H1 (cell line): ENCODE results near the gene CBFA2T2. TPM values are rescaled to one million over a fixed set of nuclear protein-coding genes. Genes with fewer than 3 reads are reported as not detected.

Experiments used
- CTCF ChIA-PET: fragments of 300-600 bp; sonication (Branson Sonifier 250); formaldehyde crosslinking; loops from one replicate; lab custom pipeline; 2021; ENCODE audit not compliant: partially characterized antibody; lab: Charles Lee
- POLR2A ChIA-PET: fragments of 300-600 bp; sonication (Branson Sonifier 250); formaldehyde crosslinking; loops from one replicate; lab custom pipeline; 2021; ENCODE audit warnings: inconsistent platforms; ENCODE audit not compliant: partially characterized antibody; lab: Charles Lee
- DNase-seq, 2 experiments: peaks; one replicate each; pipeline versions ENCODE4 v3.0.0 to v3.0.0-alpha.2; 2010 to 2022; ENCODE audit warnings: low spot score in 2 of 2, low read depth in 1 of 2, mixed read lengths in 1 of 2
- FAIRE-seq: peaks from 2 replicates; lab custom pipeline; 2011; peaks lifted over from hg19 to GRCh38; lab: Jason Lieb, UNC
- H2AFZ ChIP-seq: 2 replicates; pipeline ENCODE4 v1.8.1; 2012; ENCODE audit warnings: low read length, inconsistent platforms
- H2AK5ac ChIP-seq: 2 replicates; pipeline ENCODE4 v1.6.1; 2013; ENCODE audit warnings: low read depth, low read length
- H2BK120ac ChIP-seq: replicated peaks from 2 replicates; pipeline ENCODE3; 2013; ENCODE audit warnings: low read depth, low read length, inconsistent platforms
- H2BK12ac ChIP-seq: 2 replicates; pipeline ENCODE4 v1.6.1; 2013; ENCODE audit warnings: low read depth, low read length
- H2BK15ac ChIP-seq: 2 replicates; pipeline ENCODE4 v1.6.1; 2013; ENCODE audit warnings: low read length
- H2BK20ac ChIP-seq: 2 replicates; pipeline ENCODE4 v1.6.1; 2013; ENCODE audit warnings: low read length
- H2BK5ac ChIP-seq: 2 replicates; pipeline ENCODE4 v1.6.1; 2013; ENCODE audit warnings: low read depth, low read length
- H3K14ac ChIP-seq: 2 replicates; pipeline ENCODE4 v1.6.1; 2013; ENCODE audit warnings: inconsistent platforms; ENCODE audit not compliant: insufficient read length
- H3K18ac ChIP-seq: 2 replicates; pipeline ENCODE4 v1.6.1; 2013; ENCODE audit warnings: low read length; ENCODE audit errors: extremely low read depth
- H3K23ac ChIP-seq: 2 replicates; pipeline ENCODE4 v1.6.1; 2013; ENCODE audit warnings: inconsistent platforms; ENCODE audit not compliant: insufficient read length
- H3K23me2 ChIP-seq: 2 replicates; pipeline ENCODE4 v1.6.1; 2013; ENCODE audit warnings: low read depth, low read length
- H3K27ac ChIP-seq: 2 replicates; pipeline ENCODE4 v1.6.1; 2011; ENCODE audit warnings: low read depth, low read length, inconsistent platforms
- H3K27me3 ChIP-seq, 4 experiments: replicated peaks in 1 of 4; 1 replicate in 1 of 4; 2 replicates in 3 of 4; pipeline versions ENCODE4 v1.6.1 to v1.8.1; 2011 to 2013; ENCODE audit warnings: low read length in 3 of 4, mild to moderate bottlenecking in 3 of 4, inconsistent platforms in 2 of 4, mixed read lengths in 2 of 4, moderate library complexity in 1 of 4; ENCODE audit not compliant: control insufficient read depth in 3 of 4, insufficient read depth in 3 of 4; ENCODE audit errors: extremely low read depth in 1 of 4
- H3K36me3 ChIP-seq, 4 experiments: 2 replicates each; pipeline versions ENCODE4 v1.6.1 to v1.8.1; 2011 to 2013; ENCODE audit warnings: mild to moderate bottlenecking in 4 of 4, low read length in 3 of 4, moderate library complexity in 2 of 4, control low read depth in 1 of 4, inconsistent platforms in 1 of 4; ENCODE audit not compliant: insufficient read depth in 4 of 4, control insufficient read depth in 2 of 4
- H3K4ac ChIP-seq: replicated peaks from 2 replicates; pipeline ENCODE3; 2013; ENCODE audit warnings: low read length, low read depth, mixed read lengths, inconsistent platforms; ENCODE audit not compliant: insufficient read length
- H3K4me1 ChIP-seq, 4 experiments: replicated peaks in 1 of 4; 1 replicate in 1 of 4; 2 replicates in 3 of 4; pipeline versions ENCODE4 v1.6.1 to v1.8.1; 2011 to 2013; ENCODE audit warnings: low read length in 3 of 4, inconsistent platforms in 2 of 4, mixed read lengths in 1 of 4; ENCODE audit not compliant: insufficient read depth in 4 of 4, control insufficient read depth in 3 of 4
- H3K4me2 ChIP-seq, 2 experiments: 2 replicates each; pipeline versions ENCODE4 v1.6.1 to v1.8.1; 2011 to 2013; ENCODE audit warnings: low read depth in 2 of 2, low read length in 2 of 2, control low read depth in 1 of 2, inconsistent platforms in 1 of 2, mild to moderate bottlenecking in 1 of 2; ENCODE audit not compliant: insufficient read depth in 1 of 2
- H3K4me3 ChIP-seq, 4 experiments: fragments of 200-600, 300-600 bp in 1 of 4; sonication (generic), shearing (Covaris generic), sonication (Bioruptor Twin) in 1 of 4; 2 replicates each; pipeline versions ENCODE4 v1.5.1 to v1.8.1; 2011 to 2016; ENCODE audit warnings: low read length in 4 of 4, low read depth in 3 of 4, control low read depth in 2 of 4, inconsistent platforms in 2 of 4, mild to moderate bottlenecking in 2 of 4, mixed read lengths in 1 of 4, moderate library complexity in 1 of 4; ENCODE audit not compliant: insufficient read depth in 2 of 4; ENCODE audit errors: extremely low read depth in 1 of 4
- H3K56ac ChIP-seq: replicated peaks from 2 replicates; pipeline ENCODE3; 2013; ENCODE audit warnings: low read depth, mild to moderate bottlenecking, mixed read lengths, low read length, inconsistent platforms; ENCODE audit not compliant: insufficient read length
- H3K79me1 ChIP-seq: 2 replicates; pipeline ENCODE4 v1.6.1; 2013; ENCODE audit warnings: low read depth, low read length, control low read depth
- H3K79me2 ChIP-seq, 2 experiments: 2 replicates each; pipeline versions ENCODE4 v1.6.1 to v1.8.1; 2012 to 2013; ENCODE audit warnings: low read length in 2 of 2, mild to moderate bottlenecking in 2 of 2, inconsistent platforms in 1 of 2; ENCODE audit not compliant: insufficient read depth in 2 of 2, control insufficient read depth in 1 of 2
- H3K9ac ChIP-seq, 4 experiments: replicated peaks in 1 of 4; 1 replicate in 1 of 4; 2 replicates in 3 of 4; pipeline versions ENCODE4 v1.6.1 to v1.8.1; 2011 to 2013; ENCODE audit warnings: low read depth in 3 of 4, low read length in 3 of 4, control low read depth in 2 of 4, mild to moderate bottlenecking in 2 of 4, moderate library complexity in 2 of 4, inconsistent platforms in 1 of 4; ENCODE audit errors: extremely low read depth in 1 of 4
- H3K9me3 ChIP-seq, 2 experiments: 2 replicates each; pipeline versions ENCODE4 v1.6.1 to v1.8.1; 2012 to 2013; ENCODE audit warnings: mild to moderate bottlenecking in 2 of 2, moderate library complexity in 2 of 2, control low read depth in 1 of 2, inconsistent platforms in 1 of 2, low read depth in 1 of 2, low read length in 1 of 2, mixed read lengths in 1 of 2; ENCODE audit not compliant: insufficient read depth in 2 of 2
- H4K20me1 ChIP-seq, 2 experiments: replicated peaks in 1 of 2; 2 replicates each; pipeline versions ENCODE3 to v1.8.1; 2011 to 2013; ENCODE audit warnings: inconsistent platforms in 2 of 2, low read length in 2 of 2, mild to moderate bottlenecking in 1 of 2; ENCODE audit not compliant: insufficient read depth in 2 of 2, control insufficient read depth in 1 of 2
- H4K5ac ChIP-seq: 2 replicates; pipeline ENCODE4 v1.6.1; 2013; ENCODE audit warnings: low read length, low read depth, mixed read lengths, inconsistent platforms; ENCODE audit not compliant: insufficient read length
- H4K8ac ChIP-seq: 2 replicates; pipeline ENCODE4 v1.8.0; 2013; ENCODE audit warnings: mild to moderate bottlenecking, moderate library complexity, low read length, inconsistent platforms; ENCODE audit not compliant: insufficient read depth; ENCODE audit errors: extremely low read depth
- H4K91ac ChIP-seq: replicated peaks from 2 replicates; pipeline ENCODE3; 2013; ENCODE audit warnings: low read length, mixed read lengths, inconsistent platforms; ENCODE audit not compliant: insufficient read length
- BRCA1 ChIP-seq: IDR thresholded peaks from 2 replicates; pipeline ENCODE4 v1.6.1; 2012; ENCODE audit warnings: low read depth, low read length, improper control_type of control experiment
- JUN ChIP-seq: IDR thresholded peaks from 2 replicates; pipeline ENCODE4 v1.6.1; 2011; ENCODE audit warnings: low read depth, mild to moderate bottlenecking, improper control_type of control experiment, low read length
- NRF1 ChIP-seq: IDR thresholded peaks from 2 replicates; pipeline ENCODE4 v1.6.1; 2011; ENCODE audit warnings: mild to moderate bottlenecking, low read depth, low read length, improper control_type of control experiment
- POLR2AphosphoS5 ChIP-seq: IDR thresholded peaks from 2 replicates; pipeline ENCODE4 v1.6.1; 2011; ENCODE audit warnings: low read depth, low read length
- SUZ12 ChIP-seq: fragments of 200-600 bp; sonication (generic); IDR thresholded peaks from 2 replicates; pipeline ENCODE4 v1.6.1; 2012; ENCODE audit warnings: mild to moderate bottlenecking, inconsistent platforms, low read length, moderate library complexity, mixed read lengths
- TAF1 ChIP-seq: IDR thresholded peaks from 2 replicates; pipeline ENCODE4 v1.6.1; 2011; ENCODE audit warnings: mild to moderate bottlenecking, low read depth, low read length
- USF2 ChIP-seq: IDR thresholded peaks from 2 replicates; pipeline ENCODE4 v1.6.1; 2011; ENCODE audit warnings: low read length, improper control_type of control experiment
- ZNF274 ChIP-seq: IDR thresholded peaks from 2 replicates; pipeline ENCODE4 v1.7.0; 2012; ENCODE audit warnings: low read length, borderline replicate concordance; ENCODE audit errors: extremely low read depth
- WGBS, 2 experiments: shearing (Covaris generic) in 1 of 2; methylation state at CpG; one replicate each; pipeline versions ENCODE4 v1.1.6 to v1.1.7; 2013 to 2015; ENCODE audit warnings: low lambda C conversion rate in 2 of 2, mixed read lengths in 2 of 2, inconsistent platforms in 1 of 2, low coverage in 1 of 2, missing lambda C conversion rate in 1 of 2; ENCODE audit not compliant: insufficient replicate concordance in 2 of 2, insufficient coverage in 1 of 2, insufficient read length in 1 of 2; ENCODE audit errors: extremely low coverage in 1 of 2, missing lambda C conversion rate in 1 of 2; 5-methylcytosine and 5-hydroxymethylcytosine counted together
- polyA plus RNA-seq, 7 experiments: library from polyadenylated mRNA; depleted of rRNA in 3 of 7; stranded (reverse) in 5 of 7; unstranded in 2 of 7; fragments of >200 nt in 5 of 7; fragments of 200-250 nt in 2 of 7; gene quantifications; 1 replicate in 5 of 7; 2 replicates in 1 of 7; 4 replicates in 1 of 7; pipeline versions ENCODE4 v1.2.1 to v1.2.3, GENCODE V29; 2011 to 2013; ENCODE audit warnings: missing spikeins in 2 of 7, mixed read lengths in 2 of 7
- total RNA-seq: library from RNA; stranded (reverse); fragmentation: NEBNext Ultra II Directional; extraction: Animal tissue kit (Norgen Biotek cat#: 25700); gene quantifications from 2 replicates; pipeline ENCODE4 v1.2.1, GENCODE V29; 2021

CBFA2T2 gene
- total and polyA plus RNA-seq, 2 of the 8 experiments (the other 6 are each of a cell fraction or from before 2014, with no cell fraction given), result 11.6 to 12.9 TPM

- Histone ChIP-seq H3K18ac (no peak overlapping the region), H2BK5ac (no peak overlapping the region), H2AK5ac (no peak overlapping the region), H2BK120ac (no peak overlapping the region), H4K5ac (no peak overlapping the region), H3K27ac (no peak overlapping the region), H2BK20ac (no peak overlapping the region), H3K14ac (no peak overlapping the region), H2BK15ac (no peak overlapping the region), H3K4me1 (peaks cover 4 to 25% (median 15%) of the 10 kb centered on the region in 4 experiments), H4K20me1 (peaks cover 10 to 17% of the 10 kb centered on the region in 2 experiments), H2AFZ (no peak overlapping the region), H3K27me3 (peaks cover 0 to 9% (median 2%) of the 10 kb centered on the region in 4 experiments; a peak in 4 of 7 replicates), H3K4me2 (peak overlapping the region in 1 of 2 experiments; percentile 58; a peak in 1 of 4 replicates), H4K8ac (no peak overlapping the region), H2BK12ac (no peak overlapping the region), H3K79me1 (peaks cover 12% of the 10 kb centered on the region), H3K36me3 (peaks cover 0 to 4% (median 0%) of the 10 kb centered on the region in 4 experiments; a peak in 1 of 8 replicates), H3K56ac (no peak overlapping the region), H3K9ac (no peak overlapping the region), H3K4ac (no peak overlapping the region), H3K23me2 (peaks cover 9% of the 10 kb centered on the region), H3K9me3 (no peaks in the 10 kb centered on the region), H3K4me3 (no peak overlapping the region), H4K91ac (no peak overlapping the region), H3K23ac (no peak overlapping the region), H3K79me2 (peaks cover 0 to 32% of the 10 kb centered on the region in 2 experiments; a peak in 3 of 4 replicates)
- FAIRE-seq (no peak), DNase-seq (no peak)
- CTCF ChIA-PET, result interaction anchor here (1.0 to 1.8 kb wide), 3 partner anchors 14 to 54 kb away, joined by 4 to 5 read pairs (median 5); no protein-coding TSS in a partner anchor
- TF ChIP-seq SUZ12 (no peak), BRCA1 (no peak), ZNF274 (no peak), NRF1 (no peak), JUN (no peak), POLR2AphosphoS5 (no peak), USF2 (no peak), TAF1 (no peak)
- POLR2A ChIA-PET, result interaction anchor here (0.7 to 2.1 kb wide), 9 partner anchors 9 to 45 kb away, joined by 3 to 6 read pairs (median 4); partner anchors contain the start of genes ACTL10, PXMP4 and ZNF341
- WGBS, 2 experiments, result 91% methylated on average over 8 of the region's 8 CpGs; no CpG with 5 or more reads in 1 of the 2 experiments
Observed at GRCh38 chr20:33687370-33687915, 197.5 kb downstream of the CBFA2T2 start.
